ENCODE results near the gene CGNL1.

The CGNL1 gene

DNA sequence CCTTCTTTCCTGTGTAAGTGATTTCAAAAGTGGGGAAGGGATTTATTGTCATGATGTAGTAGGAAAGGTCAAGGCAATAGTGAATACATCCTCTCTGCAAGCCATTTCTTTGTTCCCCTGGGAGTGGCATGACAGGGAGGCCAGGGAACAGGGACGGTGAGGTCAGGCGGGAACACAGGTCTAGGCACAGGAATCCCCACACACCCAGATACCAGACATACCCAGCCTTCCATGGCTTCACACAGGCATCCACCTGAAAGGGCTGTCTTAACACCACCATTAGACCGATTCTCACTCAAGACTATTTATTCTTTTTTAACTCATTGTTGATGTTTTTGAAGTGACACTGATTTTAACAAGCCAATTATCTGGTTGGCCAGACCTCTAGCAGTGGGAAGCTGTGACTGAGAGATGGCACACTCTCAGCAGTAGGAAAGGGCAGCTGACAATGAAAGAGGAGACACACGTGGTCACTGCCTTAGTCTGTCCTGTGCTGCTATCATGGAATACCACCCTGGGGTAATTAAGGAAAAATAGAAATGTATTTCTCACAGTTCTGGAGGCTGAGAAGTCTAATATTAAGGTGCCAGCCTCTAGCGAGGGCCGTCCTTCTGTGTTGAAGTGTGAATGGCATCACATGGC is 140.8 kb downstream of the CGNL1 start:
- Mint-ChIP-seq H3K4me3 (no peak overlapping the region), H3K4me1 (no peaks in the 10 kb centered on the region), H3K27me3 (no peaks in the 10 kb centered on the region), H3K36me3 (no peaks in the 10 kb centered on the region), H3K9me3 (no peaks in the 10 kb centered on the region), H3K27ac (no peak overlapping the region)

DNA sequence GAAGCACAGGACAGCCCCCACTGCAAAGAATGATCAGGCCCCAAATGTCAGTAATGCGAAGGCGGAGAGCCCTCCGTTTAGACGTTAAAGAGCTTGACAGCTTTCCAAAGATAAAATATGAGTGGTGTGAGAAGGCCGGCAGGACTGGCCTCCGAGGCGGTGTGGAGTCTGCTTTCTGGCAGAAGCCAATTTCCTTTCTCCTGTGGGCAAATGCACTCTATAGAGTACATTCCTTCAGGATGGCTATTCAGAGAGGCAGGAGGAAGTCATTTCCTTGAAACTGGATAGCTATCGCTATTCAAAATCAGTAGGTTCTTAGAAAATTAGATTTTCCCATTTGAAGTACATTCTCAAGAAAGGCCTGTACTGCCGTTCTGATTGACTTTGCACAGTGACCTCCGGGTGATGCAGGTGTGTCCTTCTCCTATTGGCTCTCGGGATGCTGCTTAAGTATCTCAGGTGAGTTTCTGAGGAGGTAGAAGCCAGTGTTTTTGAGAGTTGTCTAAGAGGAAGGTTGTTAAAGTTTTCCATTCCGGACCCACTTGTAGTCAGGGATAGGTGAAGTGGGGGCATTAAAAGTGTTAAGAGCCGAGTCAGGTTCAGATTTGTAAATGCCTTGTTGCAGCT is 142.6 kb downstream of the CGNL1 start:
- no peaks in the 10 kb centered on the region for H3K27me3 Mint-ChIP-seq
- no peaks in the 10 kb centered on the region for H3K9me3 Mint-ChIP-seq
- no peak overlapping the region for H3K27ac Mint-ChIP-seq
- no peak overlapping the region for H3K4me3 Mint-ChIP-seq
- no peaks in the 10 kb centered on the region for H3K4me1 Mint-ChIP-seq
- H3K36me3 Mint-ChIP-seq, result no peaks in the 10 kb centered on the region

DNA sequence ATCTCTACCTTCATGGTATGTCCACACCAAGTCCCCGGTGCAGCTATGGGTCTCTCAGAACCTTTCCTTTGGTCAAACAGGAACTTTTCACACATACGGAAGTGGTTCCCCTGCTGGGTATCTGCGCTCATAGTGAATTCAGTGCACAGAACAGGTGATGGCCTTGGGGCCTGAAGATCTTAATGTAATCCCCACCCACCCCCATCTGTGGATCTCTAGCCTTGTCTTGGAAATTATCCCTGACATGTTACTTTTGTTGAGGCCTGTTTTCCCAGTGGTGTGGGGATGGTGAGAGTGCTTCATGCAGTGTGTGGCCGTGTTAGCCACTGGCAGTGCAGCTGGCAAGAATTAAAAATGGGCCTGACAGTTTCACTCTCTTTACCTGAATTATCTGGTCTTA is 143.5 kb downstream of the CGNL1 start:
- Mint-ChIP-seq H3K4me3 (no peak overlapping the region), H3K36me3 (no peaks in the 10 kb centered on the region), H3K9me3 (no peaks in the 10 kb centered on the region), H3K27ac (no peak overlapping the region), H3K27me3 (no peaks in the 10 kb centered on the region), H3K4me1 (no peaks in the 10 kb centered on the region)

DNA sequence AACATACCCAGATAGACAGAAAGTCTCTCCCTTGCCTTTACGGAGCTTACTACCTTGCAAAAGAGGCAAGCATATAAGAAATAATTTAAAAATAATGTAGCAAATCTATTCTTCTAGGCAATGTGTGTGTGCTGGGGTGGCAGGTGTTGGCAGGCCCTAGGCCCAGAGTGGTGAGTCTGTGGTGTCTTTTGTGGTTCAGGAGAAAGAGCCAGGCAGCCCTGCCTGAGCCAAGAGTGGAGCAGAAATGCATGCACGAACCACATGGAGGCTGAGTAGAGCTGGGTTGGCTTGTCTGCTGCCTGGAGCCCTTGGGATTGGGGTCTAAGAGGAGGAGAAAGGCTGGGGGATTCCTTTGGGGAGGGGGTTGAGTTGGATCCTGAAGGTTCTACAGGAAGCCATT is 145.2 kb downstream of the CGNL1 start:
- Mint-ChIP-seq H3K4me3 (no peak overlapping the region), H3K36me3 (no peaks in the 10 kb centered on the region), H3K9me3 (no peaks in the 10 kb centered on the region), H3K4me1 (no peaks in the 10 kb centered on the region), H3K27me3 (no peaks in the 10 kb centered on the region), H3K27ac (no peak overlapping the region)

DNA sequence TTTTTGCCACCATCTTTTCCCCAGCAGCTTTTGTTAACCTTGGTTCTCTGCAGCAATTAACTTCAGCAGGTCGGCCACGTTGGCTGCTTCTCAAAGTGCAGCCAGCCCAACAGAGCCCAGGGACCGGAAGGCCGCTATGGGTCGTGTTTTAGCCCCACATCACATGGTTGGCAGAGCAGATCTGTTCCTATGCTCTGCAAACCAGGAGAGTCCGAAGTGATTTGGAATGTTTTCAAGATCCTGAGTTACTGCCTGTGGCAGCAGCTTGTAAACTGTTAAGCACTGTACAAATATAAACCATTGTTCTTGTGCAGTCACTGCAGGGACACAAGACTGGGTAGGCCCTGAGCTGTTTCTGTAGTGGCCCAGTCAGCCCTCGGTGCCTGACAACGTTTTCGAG is 145.8 kb downstream of the CGNL1 start:
- Mint-ChIP-seq H3K27me3 (no peaks in the 10 kb centered on the region), H3K4me3 (no peak overlapping the region), H3K36me3 (no peaks in the 10 kb centered on the region), H3K9me3 (no peaks in the 10 kb centered on the region), H3K4me1 (no peaks in the 10 kb centered on the region), H3K27ac (no peak overlapping the region)

DNA sequence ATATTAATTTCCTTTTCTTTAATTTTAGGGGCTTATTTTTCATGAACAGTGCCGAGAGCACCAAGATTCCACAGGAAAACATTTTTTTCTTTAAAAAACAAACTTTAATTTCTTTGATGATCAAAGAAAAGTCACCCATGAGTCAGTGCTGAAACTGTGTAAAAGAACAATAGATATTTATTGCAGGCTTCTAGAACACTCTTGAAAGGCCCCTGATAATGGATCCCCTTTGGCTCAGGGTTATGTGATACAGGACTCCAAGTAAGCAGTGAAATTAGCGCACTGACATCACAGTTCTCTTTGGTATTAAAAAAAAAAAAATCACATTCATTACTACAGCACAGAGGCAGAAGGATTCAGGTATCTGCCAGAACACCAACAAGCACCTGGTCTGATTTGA is 149.3 kb downstream of the CGNL1 start:
- H3K4me1 Mint-ChIP-seq, result no peaks in the 10 kb centered on the region
- no peaks in the 10 kb centered on the region for H3K9me3 Mint-ChIP-seq
- H3K36me3 Mint-ChIP-seq, result no peaks in the 10 kb centered on the region
- H3K4me3 Mint-ChIP-seq, result no peak overlapping the region
- no peak overlapping the region for H3K27ac Mint-ChIP-seq
- H3K27me3 Mint-ChIP-seq, result no peaks in the 10 kb centered on the region

DNA sequence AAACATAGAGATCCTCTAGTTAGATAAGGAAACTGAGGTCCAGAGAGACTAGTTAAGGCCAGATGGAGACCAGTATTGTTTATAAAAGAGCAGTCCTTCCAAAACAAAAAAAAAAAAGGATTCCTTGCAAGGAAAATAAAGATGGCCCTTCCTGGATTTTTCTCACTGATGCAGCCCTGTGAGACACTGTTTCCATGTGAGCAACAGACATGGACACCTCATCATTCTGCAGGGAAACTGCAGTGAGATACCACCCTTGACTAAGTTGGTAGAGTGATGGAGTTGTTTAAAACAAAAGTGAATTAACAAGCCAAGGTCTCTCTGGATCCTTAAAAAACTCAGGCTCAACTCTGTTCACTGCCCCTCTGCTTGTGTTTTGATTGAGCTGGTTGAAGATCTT is 149.8 kb downstream of the CGNL1 start:
- H3K4me1 Mint-ChIP-seq, result no peaks in the 10 kb centered on the region
- H3K4me3 Mint-ChIP-seq, result no peak overlapping the region
- H3K27me3 Mint-ChIP-seq, result peaks cover under 1% of the 10 kb centered on the region
- no peaks in the 10 kb centered on the region for H3K36me3 Mint-ChIP-seq
- no peak overlapping the region for H3K27ac Mint-ChIP-seq
- no peaks in the 10 kb centered on the region for H3K9me3 Mint-ChIP-seq

DNA sequence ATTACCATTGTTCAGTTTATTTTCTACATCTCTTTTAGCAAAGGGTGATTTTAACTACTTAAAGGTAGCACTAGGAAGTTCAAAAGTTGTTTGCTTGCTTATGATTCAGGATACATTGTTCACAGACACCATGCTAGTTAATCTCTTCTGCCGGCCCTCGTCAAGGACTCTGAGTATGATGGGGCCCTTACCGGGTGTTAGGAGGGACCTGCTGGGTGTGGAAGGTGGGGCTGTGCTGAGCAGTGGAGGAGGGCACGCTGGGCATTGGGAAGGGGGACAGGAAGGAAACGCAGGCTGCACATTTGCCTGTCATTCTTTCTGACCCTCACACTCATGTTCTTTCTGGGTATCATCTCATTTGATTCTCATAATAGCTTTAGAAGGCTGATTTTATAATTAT is 150.3 kb downstream of the CGNL1 start:
- Mint-ChIP-seq H3K27ac (no peak overlapping the region), H3K9me3 (no peaks in the 10 kb centered on the region), H3K4me3 (no peak overlapping the region), H3K27me3 (peaks cover 2% of the 10 kb centered on the region), H3K36me3 (no peaks in the 10 kb centered on the region), H3K4me1 (no peaks in the 10 kb centered on the region)

DNA sequence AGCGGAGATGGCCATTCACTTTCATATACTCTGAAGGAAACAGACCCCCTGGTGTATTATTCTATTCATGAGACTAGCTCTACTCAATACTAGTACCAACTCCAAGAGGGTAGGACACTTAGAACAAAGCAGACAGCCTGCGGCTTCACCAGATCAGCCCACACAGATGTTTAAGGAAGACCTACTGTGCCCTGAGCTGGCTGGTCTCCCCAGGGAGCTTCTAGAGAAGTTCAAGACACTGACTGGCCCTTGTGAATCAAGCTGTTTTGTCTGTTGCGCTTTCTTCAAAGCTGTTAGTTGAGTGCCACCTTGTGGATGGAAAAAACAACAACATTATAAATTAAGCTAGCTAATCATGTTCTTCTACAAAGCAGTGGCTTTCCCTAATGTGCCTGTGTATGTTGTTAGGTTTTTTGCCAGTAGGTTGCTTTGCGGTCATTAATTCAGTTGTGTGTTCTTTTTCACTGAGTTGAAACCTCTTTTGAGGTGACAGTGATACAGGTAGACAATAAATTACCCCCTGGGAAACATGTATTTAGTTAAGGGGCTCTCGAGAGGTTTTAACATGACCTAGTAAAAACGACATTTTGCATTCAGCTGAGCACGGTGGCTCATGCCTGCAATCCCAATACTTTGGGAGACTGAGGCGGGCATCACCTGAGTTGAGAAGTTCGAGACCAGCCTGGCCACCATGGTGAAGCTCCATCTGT is 151.2 kb downstream of the CGNL1 start:
- Mint-ChIP-seq H3K4me1 (no peaks in the 10 kb centered on the region), H3K9me3 (no peaks in the 10 kb centered on the region), H3K27ac (no peak overlapping the region), H3K27me3 (peaks cover 2% of the 10 kb centered on the region), H3K4me3 (no peak overlapping the region), H3K36me3 (no peaks in the 10 kb centered on the region)

DNA sequence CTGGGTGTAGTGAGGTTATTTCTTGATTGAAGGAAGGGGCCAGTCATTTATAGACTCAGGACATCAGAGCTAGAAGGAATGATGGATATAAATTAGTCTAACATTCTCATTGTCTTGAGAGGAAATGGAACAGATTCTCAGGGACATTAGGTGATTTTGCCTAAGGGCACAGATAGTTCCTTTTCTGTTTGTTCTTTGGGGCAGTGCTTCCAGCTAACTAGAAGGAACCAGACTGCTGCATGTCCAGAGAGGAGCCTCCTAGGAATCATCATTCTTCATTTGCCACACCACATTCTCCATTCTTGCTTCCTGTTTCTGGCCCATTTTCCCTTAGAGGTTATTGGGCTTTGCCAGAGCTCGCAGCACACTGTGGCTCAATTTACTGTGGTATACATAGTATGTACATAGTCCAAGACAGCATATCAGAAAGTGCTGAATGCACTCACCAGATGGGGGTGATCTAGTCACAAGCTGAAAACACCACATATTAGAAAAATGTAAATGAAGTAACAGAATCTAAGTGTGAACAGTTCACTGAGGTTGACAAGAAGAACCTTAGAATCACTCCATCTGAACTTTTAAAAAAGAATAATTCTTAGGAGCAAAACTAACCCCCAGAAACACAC is 152.7 kb downstream of the CGNL1 start:
- H3K4me1 Mint-ChIP-seq, result no peaks in the 10 kb centered on the region
- H3K9me3 Mint-ChIP-seq, result no peaks in the 10 kb centered on the region
- H3K4me3 Mint-ChIP-seq, result no peak overlapping the region
- peaks cover 2% of the 10 kb centered on the region for H3K27me3 Mint-ChIP-seq
- no peaks in the 10 kb centered on the region for H3K36me3 Mint-ChIP-seq
- no peak overlapping the region for H3K27ac Mint-ChIP-seq

DNA sequence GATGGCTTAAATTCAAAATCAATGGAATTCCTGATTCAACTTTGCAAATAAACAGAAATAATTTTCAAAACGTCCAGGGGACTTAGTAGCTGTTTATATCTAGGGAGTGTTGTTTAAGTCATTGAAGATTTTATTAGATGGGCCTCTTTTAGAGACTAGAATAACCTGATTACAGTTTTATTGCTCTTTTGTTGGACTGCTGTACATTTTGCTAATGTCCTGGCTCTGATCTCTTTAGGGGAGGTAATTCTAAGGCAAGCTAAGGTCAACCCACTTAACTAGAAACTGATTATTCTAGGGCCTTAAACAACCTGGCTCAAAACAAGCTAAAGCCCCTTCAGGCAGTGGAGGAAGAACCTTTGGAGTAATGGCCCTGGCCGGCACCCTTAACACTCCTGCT is 153.4 kb downstream of the CGNL1 start:
- no peaks in the 10 kb centered on the region for H3K4me1 Mint-ChIP-seq
- H3K36me3 Mint-ChIP-seq, result no peaks in the 10 kb centered on the region
- peaks cover 2% of the 10 kb centered on the region for H3K27me3 Mint-ChIP-seq
- no peaks in the 10 kb centered on the region for H3K9me3 Mint-ChIP-seq
- H3K27ac Mint-ChIP-seq, result no peak overlapping the region
- no peak overlapping the region for H3K4me3 Mint-ChIP-seq

DNA sequence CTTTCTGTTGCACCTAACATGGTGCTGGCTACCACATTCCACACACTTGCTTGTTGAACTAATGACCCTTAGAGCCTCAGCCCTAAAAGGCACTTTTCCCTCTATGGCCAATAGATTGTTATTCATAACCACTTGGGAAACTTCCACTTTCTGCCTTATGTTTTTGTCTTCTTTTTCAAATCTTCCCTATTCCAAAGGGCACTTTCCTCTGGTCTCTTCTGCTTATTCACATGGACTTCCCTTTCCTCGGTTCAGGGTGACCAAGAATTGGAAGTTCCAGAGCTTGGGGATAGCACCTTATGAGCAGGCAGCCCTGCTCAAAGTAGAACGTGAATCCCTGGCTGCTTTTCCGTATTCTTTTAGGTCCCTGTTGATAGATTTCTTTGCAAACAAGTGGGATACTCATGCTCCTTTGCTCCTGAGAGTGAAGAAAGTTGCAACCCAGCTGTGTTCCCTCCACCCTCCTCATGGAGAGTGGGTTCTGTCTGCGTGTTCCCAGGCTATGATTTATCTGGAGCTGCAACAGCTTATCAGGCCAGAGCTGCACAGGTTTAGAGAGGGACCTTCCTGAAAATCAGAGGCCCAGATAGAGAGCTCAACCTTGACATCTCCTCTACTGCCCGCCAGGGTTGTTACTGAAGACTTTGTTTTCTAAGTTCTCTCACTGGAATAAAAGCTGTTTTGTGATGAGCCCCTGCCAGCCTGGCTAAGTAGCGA is 156.6 kb downstream of the CGNL1 start:
- Mint-ChIP-seq H3K27ac (no peak overlapping the region), H3K4me1 (no peaks in the 10 kb centered on the region), H3K9me3 (peaks cover 4% of the 10 kb centered on the region), H3K4me3 (no peak overlapping the region), H3K27me3 (peaks cover 2% of the 10 kb centered on the region), H3K36me3 (peaks cover 2% of the 10 kb centered on the region)

DNA sequence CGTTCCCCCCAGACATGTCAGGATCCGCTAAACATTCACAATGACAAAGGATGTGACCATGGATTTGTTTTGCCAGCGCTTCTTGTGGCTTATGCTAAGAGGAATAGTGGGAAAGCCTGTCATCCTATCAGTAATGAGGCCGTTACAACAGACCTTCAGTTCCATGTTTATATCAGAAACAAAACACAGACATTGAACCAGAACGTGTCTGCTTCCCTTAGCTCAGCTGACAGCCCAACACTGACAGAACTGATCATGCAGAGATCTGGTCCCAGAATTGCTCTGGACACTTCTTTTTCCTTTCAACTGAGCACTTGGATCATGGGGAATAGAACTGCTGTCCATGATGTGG is 157.1 kb downstream of the CGNL1 start:
- H3K36me3 Mint-ChIP-seq, result peaks cover 2% of the 10 kb centered on the region
- H3K4me3 Mint-ChIP-seq, result no peak overlapping the region
- peaks cover 4% of the 10 kb centered on the region for H3K9me3 Mint-ChIP-seq
- H3K4me1 Mint-ChIP-seq, result no peaks in the 10 kb centered on the region
- no peak overlapping the region for H3K27ac Mint-ChIP-seq
- H3K27me3 Mint-ChIP-seq, result peaks cover 2% of the 10 kb centered on the region

DNA sequence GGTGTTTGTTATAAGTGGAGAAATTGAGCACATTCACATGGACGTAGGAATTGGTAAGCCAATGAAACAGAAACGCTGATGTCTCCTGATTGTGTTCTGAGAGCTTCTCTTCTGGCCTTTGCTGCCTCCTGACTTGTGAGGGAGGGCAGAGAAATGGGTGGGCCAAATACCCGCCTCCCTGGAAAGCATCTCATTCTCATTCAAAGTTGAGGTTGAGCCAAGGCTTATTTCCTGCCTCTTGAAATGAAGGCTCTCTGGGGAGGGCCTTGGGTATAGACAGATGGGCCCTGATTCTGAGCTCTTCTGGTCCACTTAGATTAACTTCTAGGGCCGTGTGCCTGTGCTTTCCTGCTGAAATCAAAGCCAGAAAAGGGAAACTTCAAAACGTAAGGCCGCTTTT is 158.0 kb downstream of the CGNL1 start:
- H3K36me3 Mint-ChIP-seq, result peaks cover 2% of the 10 kb centered on the region
- H3K4me1 Mint-ChIP-seq, result no peaks in the 10 kb centered on the region
- H3K27ac Mint-ChIP-seq, result no peak overlapping the region
- H3K9me3 Mint-ChIP-seq, result peaks cover 4% of the 10 kb centered on the region
- H3K4me3 Mint-ChIP-seq, result no peak overlapping the region
- peaks cover 3% of the 10 kb centered on the region for H3K27me3 Mint-ChIP-seq

DNA sequence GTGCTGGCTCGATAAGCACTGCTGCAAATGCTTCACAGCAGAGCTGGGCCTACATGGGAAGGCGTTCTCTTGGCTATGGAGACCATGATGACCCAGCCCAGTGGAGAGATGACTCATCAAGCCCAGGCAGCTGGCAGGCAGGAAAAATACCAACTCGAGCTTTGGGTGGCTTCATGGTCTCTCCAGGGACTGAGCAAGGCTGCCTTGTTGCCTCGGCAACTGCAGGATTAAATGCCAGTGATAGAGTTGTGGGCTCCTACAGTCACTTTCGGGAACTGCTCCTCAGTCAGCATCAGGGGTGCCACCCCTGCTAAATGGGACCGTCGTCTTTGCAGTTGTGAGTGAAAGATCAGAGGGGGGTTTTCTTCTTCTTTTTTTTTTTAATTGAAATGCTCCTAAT is 160.8 kb downstream of the CGNL1 start:
- Mint-ChIP-seq H3K27me3 (peaks cover 3% of the 10 kb centered on the region), H3K9me3 (peaks cover 4% of the 10 kb centered on the region), H3K27ac (no peak overlapping the region), H3K36me3 (peaks cover 2% of the 10 kb centered on the region), H3K4me1 (no peaks in the 10 kb centered on the region), H3K4me3 (no peak overlapping the region)

Measured in activated naive CD4-positive, alpha-beta T cell treated with anti-CD3 and anti-CD28 coated beads, Interleukin-2, amount 50 U/mL, for 24 hours (primary cell).